ENCODE measurements around the gene GSS. TPM values are rescaled to one million over a fixed set of nuclear protein-coding genes. Genes with fewer than 3 reads are reported as not detected.

The GSS gene
- total RNA-seq (32.0 TPM), polyA plus RNA-seq (40.0 TPM)
- long read RNA-seq, donor 1, result 0 reads
- long read RNA-seq, donor 2, transcript GSS-201 (13 exons, 1,919 nt), result major isoform, 24 of 36 reads
- long read RNA-seq, donor 2, partial matches to known transcripts, result 9 of 36 reads
- long read RNA-seq, donor 2, other reads (novel, unspliced or antisense), result 0 of 36 reads
- long read RNA-seq, donor 3, transcript GSS-201 (13 exons, 1,919 nt), result major isoform, 11 of 22 reads
- long read RNA-seq, donor 3, partial matches to known transcripts, result 11 of 22 reads
- long read RNA-seq, donor 3, other reads (novel, unspliced or antisense), result 0 of 22 reads
- long read RNA-seq, donor 4, transcript GSS-201 (13 exons, 1,919 nt), result major isoform, 8 of 8 reads
- long read RNA-seq, donor 4, partial matches to known transcripts, result 0 of 8 reads
- long read RNA-seq, donor 4, other reads (novel, unspliced or antisense), result 0 of 8 reads
- long read RNA-seq, donor 5, transcript GSS-201 (13 exons, 1,919 nt), result major isoform, 21 of 34 reads
- long read RNA-seq, donor 5, partial matches to known transcripts, result 11 of 34 reads
- long read RNA-seq, donor 5, other reads (novel, unspliced or antisense), result 0 of 34 reads
- long read RNA-seq, donor 6, transcript GSS-201 (13 exons, 1,919 nt), result major isoform, 16 of 17 reads
- long read RNA-seq, donor 6, partial matches to known transcripts, result 0 of 17 reads
- long read RNA-seq, donor 6, other reads (novel, unspliced or antisense), result 0 of 17 reads
- long read RNA-seq, donor 7, transcript GSS-201 (13 exons, 1,919 nt), result major isoform, 7 of 9 reads
- long read RNA-seq, donor 7, partial matches to known transcripts, result 0 of 9 reads
- long read RNA-seq, donor 7, other reads (novel, unspliced or antisense), result 0 of 9 reads
- long read RNA-seq, donor 8, partial matches to known transcripts, result 0 of 3 reads
- long read RNA-seq, donor 8, other reads (novel, unspliced or antisense), result 0 of 3 reads
- long read RNA-seq, donor 9, transcript GSS-201 (13 exons, 1,919 nt), result major isoform, 7 of 13 reads
- long read RNA-seq, donor 9, partial matches to known transcripts, result 5 of 13 reads
- long read RNA-seq, donor 9, other reads (novel, unspliced or antisense), result 0 of 13 reads
- long read RNA-seq, donor 10, partial matches to known transcripts, result 0 of 3 reads
- long read RNA-seq, donor 10, other reads (novel, unspliced or antisense), result 0 of 3 reads

DNA sequence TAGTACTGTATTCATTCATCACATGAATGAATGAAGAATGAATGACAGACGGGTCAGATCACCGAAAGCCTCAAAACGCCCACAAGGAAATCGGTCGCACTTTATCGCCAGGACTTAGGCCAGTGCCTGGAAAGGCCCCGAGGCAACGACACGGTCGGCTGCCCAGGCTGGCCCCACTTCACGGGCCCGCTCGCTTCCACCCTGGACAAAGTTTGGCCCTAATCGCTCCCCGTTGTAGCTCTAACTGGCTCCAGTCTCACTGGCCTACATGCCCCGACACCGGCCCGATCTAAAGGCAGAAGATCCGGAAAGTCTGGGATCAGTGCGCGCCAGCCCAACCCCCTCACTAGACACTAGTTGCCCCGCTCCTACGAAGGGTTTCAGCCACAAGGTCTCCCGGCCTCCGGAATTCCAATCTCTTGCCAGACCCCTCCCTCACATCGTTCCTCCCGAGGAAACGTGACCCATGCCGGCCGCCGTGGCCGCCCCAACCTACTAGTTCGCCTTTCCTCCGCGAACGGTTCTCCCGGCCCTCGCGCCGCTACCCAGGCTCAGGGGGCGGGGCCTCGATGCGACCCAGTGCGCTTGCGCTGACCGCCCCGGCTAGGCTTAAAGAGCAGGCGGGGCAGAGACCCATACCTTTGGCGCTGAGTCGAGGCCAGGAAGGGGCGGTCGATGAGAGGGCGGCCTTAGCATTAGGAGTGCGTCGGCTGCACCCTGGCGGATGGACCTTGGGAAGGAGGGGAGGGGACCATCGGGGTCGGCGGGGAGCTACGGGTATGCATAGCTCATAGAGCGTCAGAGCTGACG is at the start of gene GSS, which contains the start of gene MYH7B:
Gene GSS (minus strand): TSS at position 576 of the 810 bp plus-strand sequence. CDS start 3,954 bp downstream, outside the sequence.
Gene MYH7B (plus strand): TSS at position 638 of the 810 bp plus-strand sequence. CDS start 22,138 bp downstream, outside the sequence.
- H3K27me3 ChIP-seq (ENCODE audit: control insufficient read depth in 2 of 2, insufficient read depth in 1 of 2, low read length in 1 of 2), result no peaks in the 10 kb centered on the region
- under 1% methylated on average over 62 of the region's 62 CpGs for WGBS
- no peaks in the 10 kb centered on the region for H3K9me3 ChIP-seq (ENCODE audit: control insufficient read depth in 2 of 2, insufficient read depth in 1 of 2, low read length in 1 of 2)
- DNase-seq (ENCODE audit: low read depth in 6 of 9, low spot score in 9 of 9), result peak; percentile 70 to 96 (median 90)
- H3K4me3 ChIP-seq (ENCODE audit: low read length in 2 of 2), result peak within 1 kb of the TSS; percentile 58 to 85
- H3K4me1 ChIP-seq (ENCODE audit: control insufficient read depth in 2 of 2, insufficient read depth in 2 of 2, low read length in 2 of 2), result peaks cover 7 to 16% of the 10 kb centered on the region in 2 donors
- H3K27ac ChIP-seq (ENCODE audit: low read depth in 1 of 2, low read length in 1 of 2), result peak within 1 kb of the TSS; percentile 57 to 73
- H3K36me3 ChIP-seq (ENCODE audit: control insufficient read depth in 2 of 2, insufficient read depth in 2 of 2, low read length in 1 of 2), result no peaks in the 10 kb centered on the region

DNA sequence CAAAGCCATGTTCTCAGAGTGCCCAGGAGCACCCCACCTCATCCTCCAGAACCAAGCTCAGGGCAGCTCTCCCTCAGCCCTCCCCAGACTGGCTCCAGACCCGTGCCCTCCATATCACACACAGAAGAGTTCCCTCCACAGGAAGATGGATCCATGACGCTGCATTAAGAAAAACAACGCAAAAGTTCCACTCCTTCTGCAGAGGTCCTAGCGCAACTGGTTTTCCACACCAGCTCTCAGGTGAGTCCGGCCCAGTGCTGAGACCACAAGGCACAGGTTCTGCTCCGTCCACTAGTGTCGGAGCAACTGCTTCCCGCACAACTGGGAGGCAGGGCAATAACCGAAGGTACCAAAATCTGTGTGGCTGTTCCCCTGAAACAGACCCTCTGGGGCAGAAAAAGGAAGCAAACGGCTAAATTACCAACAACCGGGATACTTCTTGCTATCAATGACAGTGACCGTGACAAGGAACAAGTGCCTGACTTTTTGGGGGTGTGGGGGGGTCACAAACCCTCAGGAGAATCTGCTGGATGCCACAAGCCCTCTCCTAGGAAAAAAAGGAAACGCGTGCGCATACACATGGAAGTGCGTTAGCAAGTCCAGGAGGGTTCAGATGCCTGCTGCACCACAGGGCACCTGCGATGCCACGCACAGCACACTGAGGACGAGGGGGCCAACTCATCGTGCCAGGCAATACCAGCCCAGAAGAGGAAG is 49.3 kb upstream of the GSS start:
- Histone ChIP-seq H3K27ac (ENCODE audit: low read depth in 1 of 2, low read length in 1 of 2) (no peak overlapping the region), H3K9me3 (ENCODE audit: control insufficient read depth in 2 of 2, insufficient read depth in 1 of 2, low read length in 1 of 2) (no peaks in the 10 kb centered on the region), H3K27me3 (ENCODE audit: control insufficient read depth in 2 of 2, insufficient read depth in 1 of 2, low read length in 1 of 2) (no peaks in the 10 kb centered on the region), H3K4me3 (ENCODE audit: low read length in 2 of 2) (no peak overlapping the region), H3K36me3 (ENCODE audit: control insufficient read depth in 2 of 2, insufficient read depth in 2 of 2, low read length in 1 of 2) (peaks cover 96 to 99% of the 10 kb centered on the region in 2 donors), H3K4me1 (ENCODE audit: control insufficient read depth in 2 of 2, insufficient read depth in 2 of 2, low read length in 2 of 2) (no peaks in the 10 kb centered on the region)
- 98% methylated on average over 20 of the region's 20 CpGs for WGBS
- no peak for DNase-seq (ENCODE audit: low read depth in 6 of 9, low spot score in 9 of 9)

DNA sequence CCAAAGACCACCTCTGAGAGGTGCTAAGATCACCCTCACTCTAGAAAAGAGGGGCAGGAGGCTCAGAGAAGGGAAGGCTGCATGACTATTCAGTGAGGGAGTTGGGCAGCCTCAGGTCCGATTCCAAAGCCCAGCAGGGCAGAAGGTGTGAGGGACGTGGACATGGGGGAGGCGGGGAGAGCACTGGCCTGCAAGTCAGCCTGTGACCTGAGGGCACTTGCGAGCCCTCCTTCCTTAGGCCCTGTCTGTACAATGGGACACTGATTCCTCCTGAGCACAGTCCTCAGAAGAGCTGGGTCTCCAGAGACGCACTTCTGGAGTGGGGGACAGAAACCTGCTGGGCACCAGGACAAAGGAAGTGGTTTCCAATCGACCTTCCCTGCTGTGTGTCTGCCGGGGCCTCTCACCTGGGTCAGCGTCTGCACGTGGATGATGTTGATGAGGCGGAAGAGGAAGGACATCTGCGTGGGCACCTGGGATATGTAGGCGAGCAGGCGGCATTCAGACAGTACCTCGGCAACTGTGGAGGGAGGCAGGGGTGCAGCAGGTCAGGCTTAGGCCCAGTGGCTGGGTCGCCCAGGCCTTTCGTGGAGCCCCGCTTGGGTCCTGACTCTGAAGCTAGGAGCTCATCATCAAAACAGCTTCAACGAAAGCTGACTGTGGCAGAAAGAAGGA is 48.6 kb upstream of the GSS start:
- no peak for DNase-seq (ENCODE audit: low read depth in 6 of 9, low spot score in 9 of 9)
- 93% methylated on average over 18 of the region's 18 CpGs for WGBS
- no peaks in the 10 kb centered on the region for H3K9me3 ChIP-seq (ENCODE audit: control insufficient read depth in 2 of 2, insufficient read depth in 1 of 2, low read length in 1 of 2)
- H3K27ac ChIP-seq (ENCODE audit: low read depth in 1 of 2, low read length in 1 of 2), result no peak overlapping the region
- H3K36me3 ChIP-seq (ENCODE audit: control insufficient read depth in 2 of 2, insufficient read depth in 2 of 2, low read length in 1 of 2), result peaks cover 95 to 97% of the 10 kb centered on the region in 2 donors
- no peak overlapping the region for H3K4me3 ChIP-seq (ENCODE audit: low read length in 2 of 2)
- H3K27me3 ChIP-seq (ENCODE audit: control insufficient read depth in 2 of 2, insufficient read depth in 1 of 2, low read length in 1 of 2), result no peaks in the 10 kb centered on the region
- no peaks in the 10 kb centered on the region for H3K4me1 ChIP-seq (ENCODE audit: control insufficient read depth in 2 of 2, insufficient read depth in 2 of 2, low read length in 2 of 2)

DNA sequence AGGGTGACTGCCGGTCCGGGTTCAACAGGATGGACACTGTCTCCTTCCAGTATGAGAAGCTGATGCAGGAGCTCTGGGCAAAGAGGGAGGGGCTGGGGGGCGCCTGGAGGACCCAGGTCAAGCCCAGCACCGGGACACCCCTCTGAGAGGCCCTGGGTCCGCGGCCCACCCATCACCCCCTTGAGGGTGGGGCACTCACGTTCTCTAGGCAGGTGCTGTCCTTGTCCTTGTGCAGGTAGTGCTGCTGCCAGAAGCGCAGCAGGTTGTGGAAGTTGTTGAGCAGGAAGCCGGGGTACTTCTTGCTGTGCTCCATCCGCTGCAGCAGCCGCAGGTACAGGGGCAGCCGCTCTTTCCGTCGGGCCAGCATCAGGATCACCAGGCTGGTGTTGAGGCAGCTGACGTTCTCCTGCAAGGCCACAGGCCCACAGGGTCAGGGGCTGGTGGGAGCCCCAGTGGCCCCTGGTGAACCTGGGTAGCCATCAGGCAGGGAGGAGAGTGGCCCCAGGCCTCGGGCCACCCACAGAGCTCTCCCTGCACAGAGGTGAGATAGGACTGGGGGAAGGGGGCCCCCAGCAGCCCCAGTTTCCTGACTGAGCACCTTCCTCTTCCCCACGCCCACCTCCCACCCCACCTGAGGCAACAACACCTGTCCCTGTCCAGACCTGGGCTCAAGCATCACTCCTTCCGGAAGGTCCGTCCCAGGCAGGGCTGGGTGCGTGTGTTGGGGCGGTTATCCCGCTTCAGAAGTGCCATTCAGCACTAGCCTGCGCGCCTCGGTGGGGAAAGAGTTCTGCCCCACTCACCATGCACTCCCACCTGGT is 47.8 kb upstream of the GSS start:
- no peaks in the 10 kb centered on the region for H3K27me3 ChIP-seq (ENCODE audit: control insufficient read depth in 2 of 2, insufficient read depth in 1 of 2, low read length in 1 of 2)
- WGBS, result 96% methylated on average over 25 of the region's 25 CpGs
- no peak overlapping the region for H3K27ac ChIP-seq (ENCODE audit: low read depth in 1 of 2, low read length in 1 of 2)
- H3K4me3 ChIP-seq (ENCODE audit: low read length in 2 of 2), result no peak overlapping the region
- H3K36me3 ChIP-seq (ENCODE audit: control insufficient read depth in 2 of 2, insufficient read depth in 2 of 2, low read length in 1 of 2), result peaks cover 95 to 97% of the 10 kb centered on the region in 2 donors
- no peaks in the 10 kb centered on the region for H3K9me3 ChIP-seq (ENCODE audit: control insufficient read depth in 2 of 2, insufficient read depth in 1 of 2, low read length in 1 of 2)
- no peak for DNase-seq (ENCODE audit: low read depth in 6 of 9, low spot score in 9 of 9)
- no peaks in the 10 kb centered on the region for H3K4me1 ChIP-seq (ENCODE audit: control insufficient read depth in 2 of 2, insufficient read depth in 2 of 2, low read length in 2 of 2)

DNA sequence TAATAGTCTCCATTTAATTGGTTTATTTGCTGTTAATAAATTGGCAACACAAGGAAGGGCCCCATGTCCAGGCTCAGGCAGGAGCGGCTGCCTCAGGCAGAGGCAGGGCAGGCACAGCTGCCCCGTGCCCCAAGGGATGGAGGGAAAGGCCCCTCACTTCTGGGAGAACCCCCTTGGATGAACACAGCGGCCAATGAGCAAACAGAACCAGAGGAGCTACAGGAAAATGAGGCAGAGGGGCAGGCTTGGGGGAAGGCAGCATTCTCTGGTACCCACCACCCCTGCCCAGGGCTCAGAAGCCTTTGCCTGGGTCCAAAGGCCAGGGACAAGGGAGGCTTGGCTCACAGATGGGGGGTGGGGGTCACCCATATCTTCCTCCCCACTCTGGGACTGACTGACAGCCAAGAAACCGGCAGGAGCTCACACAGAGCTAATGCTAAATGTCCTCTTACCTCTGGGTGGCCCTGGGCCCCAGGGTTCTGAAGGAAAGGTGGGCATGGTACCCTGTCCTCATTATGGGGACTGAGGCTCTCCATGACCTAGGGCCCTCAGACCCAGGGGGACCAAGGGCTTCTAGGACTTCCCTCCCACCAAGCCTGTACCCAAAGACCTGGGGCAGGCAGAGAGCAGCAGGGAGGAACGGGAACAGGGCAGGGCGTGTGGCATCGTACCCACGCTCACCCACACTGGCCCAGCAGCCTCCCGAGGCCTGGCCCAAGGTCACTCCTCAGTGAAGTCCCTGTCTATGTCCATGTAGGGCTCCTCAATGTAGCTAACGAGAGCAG is 47.0 kb upstream of the GSS start:
- H3K9me3 ChIP-seq (ENCODE audit: control insufficient read depth in 2 of 2, insufficient read depth in 1 of 2, low read length in 1 of 2), result no peaks in the 10 kb centered on the region
- WGBS, result 94% methylated on average over 10 of the region's 10 CpGs
- no peak for DNase-seq (ENCODE audit: low read depth in 6 of 9, low spot score in 9 of 9)

DNA sequence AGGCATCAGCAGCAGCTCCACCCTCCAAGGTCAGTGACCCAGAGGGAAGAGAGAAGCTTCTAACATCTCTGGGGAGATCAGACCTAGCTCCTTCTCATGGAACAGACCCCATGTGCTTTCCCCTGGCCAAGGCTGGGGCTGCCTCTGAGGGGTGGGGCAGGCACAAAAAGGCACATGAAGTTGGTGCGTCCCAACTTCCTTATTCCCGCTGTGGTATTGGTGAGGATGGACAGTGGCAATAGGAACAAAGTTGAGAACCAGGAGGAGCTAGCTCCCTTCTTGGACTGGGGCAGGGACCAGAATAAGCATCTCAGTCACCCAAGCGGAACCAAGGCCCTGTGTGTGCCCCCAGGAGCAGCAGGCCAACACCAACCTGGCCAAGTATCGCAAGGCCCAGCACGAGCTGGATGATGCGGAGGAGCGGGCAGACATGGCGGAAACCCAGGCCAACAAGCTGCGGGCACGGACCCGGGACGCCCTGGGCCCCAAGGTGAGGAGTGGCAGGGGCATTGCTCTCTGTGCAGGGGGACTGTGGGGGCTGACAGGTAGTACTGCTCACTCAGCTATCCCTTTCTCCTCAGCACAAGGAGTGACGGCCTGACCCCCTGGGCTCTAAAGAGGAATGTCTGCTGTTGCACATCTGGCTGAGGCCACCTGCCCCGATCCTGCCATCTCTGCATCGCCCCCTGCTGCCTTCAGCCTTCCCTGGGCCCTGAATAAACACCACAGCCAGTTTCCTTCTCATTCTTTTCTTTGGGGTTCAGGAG is 46.2 kb upstream of the GSS start:
- no peak overlapping the region for H3K27ac ChIP-seq (ENCODE audit: low read depth in 1 of 2, low read length in 1 of 2)
- no peaks in the 10 kb centered on the region for H3K9me3 ChIP-seq (ENCODE audit: control insufficient read depth in 2 of 2, insufficient read depth in 1 of 2, low read length in 1 of 2)
- no peak overlapping the region for H3K4me3 ChIP-seq (ENCODE audit: low read length in 2 of 2)
- H3K36me3 ChIP-seq (ENCODE audit: control insufficient read depth in 2 of 2, insufficient read depth in 2 of 2, low read length in 1 of 2), result peaks cover 88 to 96% of the 10 kb centered on the region in 2 donors
- DNase-seq (ENCODE audit: low read depth in 6 of 9, low spot score in 9 of 9), result no peak
- H3K4me1 ChIP-seq (ENCODE audit: control insufficient read depth in 2 of 2, insufficient read depth in 2 of 2, low read length in 2 of 2), result peaks cover 0 to 14% of the 10 kb centered on the region in 2 donors
- 97% methylated on average over 15 of the region's 15 CpGs for WGBS
- no peaks in the 10 kb centered on the region for H3K27me3 ChIP-seq (ENCODE audit: control insufficient read depth in 2 of 2, insufficient read depth in 1 of 2, low read length in 1 of 2)

More for the DNA sequence above, 47.0 kb upstream of the GSS start:
- H3K27ac ChIP-seq (ENCODE audit: low read depth in 1 of 2, low read length in 1 of 2), result no peak overlapping the region
- H3K4me3 ChIP-seq (ENCODE audit: low read length in 2 of 2), result no peak overlapping the region
- H3K27me3 ChIP-seq (ENCODE audit: control insufficient read depth in 2 of 2, insufficient read depth in 1 of 2, low read length in 1 of 2), result no peaks in the 10 kb centered on the region
- peaks cover 95 to 96% of the 10 kb centered on the region in 2 donors for H3K36me3 ChIP-seq (ENCODE audit: control insufficient read depth in 2 of 2, insufficient read depth in 2 of 2, low read length in 1 of 2)
- H3K4me1 ChIP-seq (ENCODE audit: control insufficient read depth in 2 of 2, insufficient read depth in 2 of 2, low read length in 2 of 2), result peaks cover 0 to 7% of the 10 kb centered on the region in 2 donors

Data from thymus (tissue), 14 donors.